ENCODE measurements around the gene NUP62.

Gene NUP62

GRCh38 chr19:49895566-49896297 is 33.6 kb downstream of the NUP62 start:
- no peak for DNase-seq

- no peak for DNase-seq
Observed at GRCh38 chr19:49894879-49895565, 34.3 kb downstream of the NUP62 start.

- no peak for DNase-seq
Observed at GRCh38 chr19:49894011-49894664, 35.2 kb downstream of the NUP62 start.

GRCh38 chr19:49892716-49893115 is 36.6 kb downstream of the NUP62 start:
- no peak for DNase-seq

GRCh38 chr19:49891393-49891792 is 37.9 kb downstream of the NUP62 start:
- DNase-seq = no peak

GRCh38 chr19:49890349-49891311 is 38.7 kb downstream of the NUP62 start:
- DNase-seq = no peak

- DNase-seq = no peak
Observed at GRCh38 chr19:49889687-49890348, 39.5 kb downstream of the NUP62 start.

- DNase-seq = no peak
Observed at GRCh38 chr19:49889038-49889686, 40.1 kb downstream of the NUP62 start.

- DNase-seq = no peak
Observed at GRCh38 chr19:49888510-49888824, 40.8 kb downstream of the NUP62 start.

- DNase-seq = no peak
Observed at GRCh38 chr19:49887665-49888509, 41.4 kb downstream of the NUP62 start.

- DNase-seq = no peak
Observed at GRCh38 chr19:49887037-49887664, 42.2 kb downstream of the NUP62 start.

- DNase-seq = no peak
Observed at GRCh38 chr19:49884760-49885159, 44.5 kb downstream of the NUP62 start.

GRCh38 chr19:49884109-49884508 is 45.2 kb downstream of the NUP62 start:
- DNase-seq = no peak

GRCh38 chr19:49883094-49883493 is 46.2 kb downstream of the NUP62 start:
- no peak for DNase-seq

GRCh38 chr19:49882643-49883042 is 46.7 kb downstream of the NUP62 start:
- no peak for DNase-seq

GRCh38 chr19:49881672-49882394 is 47.5 kb downstream of the NUP62 start:
- DNase-seq = no peak

GRCh38 chr19:49881186-49881585 is 48.1 kb downstream of the NUP62 start:
- DNase-seq = no peak

GRCh38 chr19:49880162-49880869 is 49.0 kb downstream of the NUP62 start:
- no peak for DNase-seq

All from HCEC 1CT (cell line).